ENCODE results near the gene PEMT. TPM values are rescaled to one million over a fixed set of nuclear protein-coding genes. Genes with fewer than 3 reads are reported as not detected.

The PEMT gene
- total and polyA plus RNA-seq, 9 of the 15 experiments (the other 6 are each of a cell fraction or from before 2014, with no cell fraction given) = 1.4 to 36.4 (median 13.6) TPM

GRCh38 chr17:17469358-17469757, 122.2 kb downstream of the PEMT start:
- Histone ChIP-seq H3K36me3 (ENCODE audit: control insufficient read depth, insufficient read depth, low read length) (no peaks in the 10 kb centered on the region), H2AFZ (ENCODE audit: low read depth, low read length) (no peak overlapping the region), H3K9ac (ENCODE audit: insufficient read depth in 1 of 2, low read depth in 2 of 2, low read length in 2 of 2) (no peak overlapping the region), H3K4me2 (ENCODE audit: insufficient read depth, low read length) (no peak overlapping the region), H3K27me3 (ENCODE audit: control insufficient read depth in 2 of 2, insufficient read depth in 2 of 2, low read length in 2 of 2) (peaks cover 9 to 36% of the 10 kb centered on the region in 2 experiments), H3K4me3 (no peak overlapping the region), H3K79me2 (ENCODE audit: control insufficient read depth, insufficient read depth, low read length) (no peaks in the 10 kb centered on the region), H3K27ac (ENCODE audit: extremely low read depth, low read depth, low read length) (no peak overlapping the region), H3K9me1 (ENCODE audit: control insufficient read depth, insufficient read depth, low read length) (no peaks in the 10 kb centered on the region), H4K20me1 (replicated peaks; ENCODE audit: control insufficient read depth, insufficient read depth, low read length) (no peaks in the 10 kb centered on the region), H3K4me1 (replicated peaks in 1 of 2; ENCODE audit: control insufficient read depth in 2 of 2, insufficient read depth in 2 of 2, low read length in 2 of 2) (no peaks in the 10 kb centered on the region; a peak in 1 of 5 replicates), H3K9me3 (replicated peaks; ENCODE audit: control insufficient read depth, insufficient read depth, low read depth, low read length) (no peaks in the 10 kb centered on the region)
- in situ Hi-C loops (cut with MboI) = no loop called here
- no peak for DNase-seq (ENCODE audit: extremely low read depth in 1 of 4, low spot score in 3 of 4)
- FAIRE-seq = no peak
- BruUV-seq (replicated peaks) = no TSS peak
- intact Hi-C loops (cut with micrococcal nuclease) = no loop called here
- CTCF ChIA-PET (ENCODE audit: low intra/inter-chr PET ratio) = no interaction called here
- TF ChIP-seq ZNF140 (CRISPR knock-in tag; IDR thresholded peaks at IDR 0.05) = no peak
- no peak for TF ChIP-seq ZNF766 (CRISPR knock-in tag; conservative IDR thresholded peaks at IDR 0.05)
- no peak for TF ChIP-seq TRIM24 (IDR thresholded peaks at IDR 0.05)
- TF ChIP-seq RBFOX2 (IDR thresholded peaks at IDR 0.05; ENCODE audit: low read depth, low read length) = no peak
- TF ChIP-seq MAFK (IDR thresholded peaks at IDR 0.05; ENCODE audit: low read length) = no peak
- TF ChIP-seq CREB3L1 (IDR thresholded peaks at IDR 0.05; ENCODE audit: borderline replicate concordance, low read depth) = no peak
- TF ChIP-seq ZNF780A (CRISPR knock-in tag; IDR thresholded peaks at IDR 0.05) = no peak
- TF ChIP-seq PHB (CRISPR knock-in tag; IDR thresholded peaks at IDR 0.05) = no peak
- no peak for TF ChIP-seq ZNF224 (CRISPR knock-in tag; IDR thresholded peaks at IDR 0.05)
- TF ChIP-seq MTA2 (IDR thresholded peaks at IDR 0.05; ENCODE audit: low read depth) = no peak
- TF ChIP-seq RBM15 (IDR thresholded peaks at IDR 0.05; ENCODE audit: insufficient read depth, low read length) = no peak
- no peak for TF ChIP-seq HMG20B (CRISPR knock-in tag; IDR thresholded peaks at IDR 0.05)
- TF ChIP-seq LEF1 (IDR thresholded peaks at IDR 0.05) = no peak
- no peak for TF ChIP-seq ZNF785 (CRISPR knock-in tag; IDR thresholded peaks at IDR 0.05)
- TF ChIP-seq PHTF2 (CRISPR knock-in tag; IDR thresholded peaks at IDR 0.05) = no peak
- no peak for TF ChIP-seq GTF3C2 (IDR thresholded peaks at IDR 0.05; ENCODE audit: borderline replicate concordance, extremely low read depth, insufficient read length)
- TF ChIP-seq SIN3B (IDR thresholded peaks at IDR 0.05; ENCODE audit: low read depth) = no peak
- WGBS (ENCODE audit: insufficient coverage, low coverage, missing lambda C conversion rate) = 10% methylated on average over 4 of the region's 4 CpGs
- POLR2A ChIA-PET = no interaction called here
- no peak for ATAC-seq

All from K562 (cell line).